HepG2 (cell line): ENCODE data around the gene SFXN5. TPM values are rescaled to one million over a fixed set of nuclear protein-coding genes. Genes with fewer than 3 reads are reported as not detected.

ENCODE experiments used
- AHR ChIP-seq: IDR thresholded peaks from 2 replicates; pipeline ENCODE4 v1.6.1; 2018; ENCODE audit warnings: missing genetic modification reagents, missing compliant biosample characterization
- BCL6 ChIP-seq: IDR thresholded peaks from 2 replicates; pipeline ENCODE4 v1.6.1; 2016; ENCODE audit warnings: missing genetic modification reagents, missing compliant biosample characterization
- GABPA ChIP-seq, 2 experiments: IDR thresholded peaks; 2 replicates each; pipeline ENCODE4 v1.6.1; 2011 to 2016; ENCODE audit warnings: low read depth in 2 of 2, low read length in 1 of 2, missing biosample characterization in 1 of 2, missing genetic modification characterization in 1 of 2
- GABPB1 ChIP-seq: IDR thresholded peaks from 2 replicates; pipeline ENCODE4 v1.6.1; 2016; ENCODE audit warnings: mild to moderate bottlenecking, missing genetic modification reagents, moderate library complexity, missing compliant biosample characterization
- GFI1 ChIP-seq: sonication (generic); formaldehyde crosslinking; IDR thresholded peaks from 2 replicates; pipeline ENCODE4 v1.5.0; 2020; ENCODE audit warnings: missing genetic modification reagents, mild to moderate bottlenecking, borderline replicate concordance
- HNRNPL ChIP-seq: fragments of 200-400 bp; formaldehyde crosslinking; IDR thresholded peaks from 2 replicates; pipeline ENCODE4 v1.6.1; 2017; ENCODE audit warnings: mild to moderate bottlenecking, low read depth, low read length
- MATR3 ChIP-seq: sonication (generic); formaldehyde crosslinking; IDR thresholded peaks from 2 replicates; pipeline ENCODE4 v1.4.0; 2020; ENCODE audit warnings: missing genetic modification reagents
- MED8 ChIP-seq: sonication (generic); formaldehyde crosslinking; IDR thresholded peaks from 2 replicates; pipeline ENCODE4 v1.8.1; 2023; ENCODE audit warnings: mild to moderate bottlenecking, missing genetic modification reagents; ENCODE audit not compliant: insufficient replicate concordance
- ONECUT2 ChIP-seq: sonication (generic); formaldehyde crosslinking; IDR thresholded peaks from 2 replicates; pipeline ENCODE4 v1.4.0; 2020; ENCODE audit warnings: missing genetic modification reagents
- RARA ChIP-seq: IDR thresholded peaks from 2 replicates; pipeline ENCODE4 v1.6.1; 2016; ENCODE audit warnings: missing genetic modification reagents, missing compliant biosample characterization
- RARG ChIP-seq: sonication (generic); formaldehyde crosslinking; IDR thresholded peaks from 2 replicates; pipeline ENCODE4 v1.4.0; 2020; ENCODE audit warnings: low read depth, mild to moderate bottlenecking, missing genetic modification reagents
- RXRA ChIP-seq: sonication (generic); formaldehyde crosslinking; IDR thresholded peaks from 2 replicates; pipeline ENCODE4 v1.5.1; 2020; ENCODE audit warnings: missing genetic modification reagents
- SNAPC2 ChIP-seq: sonication (generic); formaldehyde crosslinking; IDR thresholded peaks from 2 replicates; pipeline ENCODE4 v1.8.1; 2022; ENCODE audit warnings: mild to moderate bottlenecking, missing genetic modification reagents
- ZNF207 ChIP-seq: fragments of 450-650 bp; IDR thresholded peaks from 2 replicates; pipeline ENCODE4 v1.6.1; 2016; ENCODE audit warnings: antibody characterized with exemption, borderline replicate concordance
- ZNF224 ChIP-seq: sonication (generic); formaldehyde crosslinking; IDR thresholded peaks from 2 replicates; pipeline ENCODE4 v1.5.0; 2020; ENCODE audit warnings: mild to moderate bottlenecking, missing genetic modification reagents
- ZNF282 ChIP-seq: fragments of 450-650 bp; IDR thresholded peaks from 2 replicates; pipeline ENCODE4 v1.6.1; 2018; ENCODE audit not compliant: partially characterized antibody
- ZNF317 ChIP-seq: sonication (generic); formaldehyde crosslinking; IDR thresholded peaks from 2 replicates; pipeline ENCODE4 v1.5.0; 2020; ENCODE audit warnings: mild to moderate bottlenecking, missing genetic modification reagents
- ZNF44 ChIP-seq: sonication (generic); formaldehyde crosslinking; IDR thresholded peaks from 2 replicates; pipeline ENCODE4 v1.5.1; 2020; ENCODE audit warnings: mild to moderate bottlenecking, missing genetic modification reagents
- polyA plus RNA-seq, 8 experiments: library from polyadenylated mRNA; depleted of rRNA in 3 of 8; stranded (reverse) in 7 of 8; unstranded in 1 of 8; fragments of >200 nt; fragmentation: Illumina TruSeq in 4 of 8; extraction: Trizol in 4 of 8; gene quantifications; 2 replicates each; pipeline versions ENCODE4 v1.2.1 to v1.2.3, GENCODE V29; 2011 to 2016; ENCODE audit warnings: low read depth in 4 of 8, missing spikeins in 1 of 8, mixed read lengths in 1 of 8; ENCODE audit not compliant: insufficient read depth in 1 of 8
- total RNA-seq, 5 experiments: library from RNA; depleted of rRNA; stranded (reverse); fragments of >200 nt; fragmentation: Illumina TruSeq; extraction: Trizol; gene quantifications; 2 replicates each; pipeline ENCODE4 v1.2.3, GENCODE V29; 2016; ENCODE audit warnings: low read depth in 1 of 5
- TF ChIP-seq, protein P1 (sequence below): sonication (generic); formaldehyde crosslinking; IDR thresholded peaks from 2 replicates; pipeline ENCODE4 v1.4.0; 2020; ENCODE audit warnings: mild to moderate bottlenecking, missing genetic modification reagents
- TF ChIP-seq, protein P2 (sequence below): sonication (generic); formaldehyde crosslinking; IDR thresholded peaks from 2 replicates; pipeline ENCODE4 v1.4.0; 2020; ENCODE audit warnings: missing genetic modification reagents
- TF ChIP-seq, protein P3 (sequence below): IDR thresholded peaks from 2 replicates; pipeline ENCODE4 v1.6.1; 2016; ENCODE audit warnings: low read depth, control low read depth

The SFXN5 gene
- total and polyA plus RNA-seq, 2 of the 13 experiments (the other 11 are each of a cell fraction or from before 2014, with no cell fraction given) = 34.9 to 37.4 TPM

DNA sequence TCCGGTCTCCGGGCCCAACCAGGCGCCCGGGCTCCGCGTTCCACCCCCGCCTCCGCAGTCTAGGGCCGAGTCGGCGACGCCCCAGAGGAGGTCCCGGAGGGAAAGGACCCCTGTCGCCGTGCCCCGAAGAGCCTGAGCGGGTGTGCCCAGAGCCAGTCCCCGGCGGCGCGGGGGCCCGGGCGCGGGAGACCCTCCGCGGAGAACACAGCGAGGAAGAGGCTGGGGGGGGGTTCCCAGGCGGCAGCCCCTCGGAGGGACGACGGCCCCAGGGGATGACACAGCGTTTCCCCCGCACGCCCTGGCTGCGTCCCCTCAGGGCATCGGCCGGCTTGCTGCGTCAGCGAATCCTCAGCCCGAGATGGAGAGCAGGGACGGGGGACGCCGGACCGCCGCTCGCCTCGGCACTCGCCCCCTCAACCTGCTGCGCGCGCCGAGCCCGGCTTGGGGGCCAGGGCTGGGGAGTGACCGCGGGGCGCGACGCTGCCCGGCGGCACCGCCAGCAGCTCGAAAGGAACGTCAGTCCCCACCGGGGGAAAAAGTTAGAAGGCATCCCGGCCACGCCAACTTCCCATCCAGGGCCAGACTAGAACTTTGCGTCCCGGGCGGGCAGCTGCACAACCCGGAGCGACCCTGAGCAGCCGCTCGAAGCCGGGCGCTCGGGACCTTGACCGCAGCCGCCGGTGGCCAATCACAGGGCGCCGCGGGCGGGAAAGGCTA, 711 bp downstream of the SFXN5 start (continued):
- TF ChIP-seq, protein P1, sequence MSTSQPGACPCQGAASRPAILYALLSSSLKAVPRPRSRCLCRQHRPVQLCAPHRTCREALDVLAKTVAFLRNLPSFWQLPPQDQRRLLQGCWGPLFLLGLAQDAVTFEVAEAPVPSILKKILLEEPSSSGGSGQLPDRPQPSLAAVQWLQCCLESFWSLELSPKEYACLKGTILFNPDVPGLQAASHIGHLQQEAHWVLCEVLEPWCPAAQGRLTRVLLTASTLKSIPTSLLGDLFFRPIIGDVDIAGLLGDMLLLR = peak; percentile 21; the same call in 1 of the 2 replicates
- TF ChIP-seq GABPB1 (CRISPR knock-in tag) (no peak), AHR (CRISPR knock-in tag) (no peak), GFI1 (CRISPR knock-in tag) (0 out of 2 replicates have a peak, but pooled peaks have one; percentile 49), ZNF317 (peak; percentile 3; the same call in 1 of the 2 replicates), GABPA (IDR thresholded peaks at IDR 0.05; ENCODE audit: low read depth, low read length) (no peak), GABPA (CRISPR knock-in tag; IDR thresholded peaks at IDR 0.05; ENCODE audit: low read depth) (no peak), RARG (CRISPR knock-in tag) (no peak), MED8 (CRISPR knock-in tag) (peak; percentile 22), ZNF44 (no peak), RARA (CRISPR knock-in tag) (no peak; the same call in 1 of the 2 replicates), ZNF224 (CRISPR knock-in tag) (peak; percentile 89; the same call in 1 of the 2 replicates), ZNF282 (no peak), BCL6 (CRISPR knock-in tag) (0 out of 2 replicates have a peak, but pooled peaks have one; percentile 7), SNAPC2 (CRISPR knock-in tag) (no peak), MATR3 (CRISPR knock-in tag) (no peak), HNRNPL (no peak), ZNF207 (no peak), RXRA (no peak; the same call in 1 of the 2 replicates), ONECUT2 (CRISPR knock-in tag) (no peak)
- TF ChIP-seq, protein P2, sequence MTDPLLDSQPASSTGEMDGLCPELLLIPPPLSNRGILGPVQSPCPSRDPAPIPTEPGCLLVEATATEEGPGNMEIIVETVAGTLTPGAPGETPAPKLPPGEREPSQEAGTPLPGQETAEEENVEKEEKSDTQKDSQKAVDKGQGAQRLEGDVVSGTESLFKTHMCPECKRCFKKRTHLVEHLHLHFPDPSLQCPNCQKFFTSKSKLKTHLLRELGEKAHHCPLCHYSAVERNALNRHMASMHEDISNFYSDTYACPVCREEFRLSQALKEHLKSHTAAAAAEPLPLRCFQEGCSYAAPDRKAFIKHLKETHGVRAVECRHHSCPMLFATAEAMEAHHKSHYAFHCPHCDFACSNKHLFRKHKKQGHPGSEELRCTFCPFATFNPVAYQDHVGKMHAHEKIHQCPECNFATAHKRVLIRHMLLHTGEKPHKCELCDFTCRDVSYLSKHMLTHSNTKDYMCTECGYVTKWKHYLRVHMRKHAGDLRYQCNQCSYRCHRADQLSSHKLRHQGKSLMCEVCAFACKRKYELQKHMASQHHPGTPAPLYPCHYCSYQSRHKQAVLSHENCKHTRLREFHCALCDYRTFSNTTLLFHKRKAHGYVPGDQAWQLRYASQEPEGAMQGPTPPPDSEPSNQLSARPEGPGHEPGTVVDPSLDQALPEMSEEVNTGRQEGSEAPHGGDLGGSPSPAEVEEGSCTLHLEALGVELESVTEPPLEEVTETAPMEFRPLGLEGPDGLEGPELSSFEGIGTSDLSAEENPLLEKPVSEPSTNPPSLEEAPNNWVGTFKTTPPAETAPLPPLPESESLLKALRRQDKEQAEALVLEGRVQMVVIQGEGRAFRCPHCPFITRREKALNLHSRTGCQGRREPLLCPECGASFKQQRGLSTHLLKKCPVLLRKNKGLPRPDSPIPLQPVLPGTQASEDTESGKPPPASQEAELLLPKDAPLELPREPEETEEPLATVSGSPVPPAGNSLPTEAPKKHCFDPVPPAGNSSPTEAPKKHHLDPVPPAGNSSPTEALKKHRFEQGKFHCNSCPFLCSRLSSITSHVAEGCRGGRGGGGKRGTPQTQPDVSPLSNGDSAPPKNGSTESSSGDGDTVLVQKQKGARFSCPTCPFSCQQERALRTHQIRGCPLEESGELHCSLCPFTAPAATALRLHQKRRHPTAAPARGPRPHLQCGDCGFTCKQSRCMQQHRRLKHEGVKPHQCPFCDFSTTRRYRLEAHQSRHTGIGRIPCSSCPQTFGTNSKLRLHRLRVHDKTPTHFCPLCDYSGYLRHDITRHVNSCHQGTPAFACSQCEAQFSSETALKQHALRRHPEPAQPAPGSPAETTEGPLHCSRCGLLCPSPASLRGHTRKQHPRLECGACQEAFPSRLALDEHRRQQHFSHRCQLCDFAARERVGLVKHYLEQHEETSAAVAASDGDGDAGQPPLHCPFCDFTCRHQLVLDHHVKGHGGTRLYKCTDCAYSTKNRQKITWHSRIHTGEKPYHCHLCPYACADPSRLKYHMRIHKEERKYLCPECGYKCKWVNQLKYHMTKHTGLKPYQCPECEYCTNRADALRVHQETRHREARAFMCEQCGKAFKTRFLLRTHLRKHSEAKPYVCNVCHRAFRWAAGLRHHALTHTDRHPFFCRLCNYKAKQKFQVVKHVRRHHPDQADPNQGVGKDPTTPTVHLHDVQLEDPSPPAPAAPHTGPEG (CRISPR knock-in tag) = peak; percentile 95
- TF ChIP-seq, protein P3, sequence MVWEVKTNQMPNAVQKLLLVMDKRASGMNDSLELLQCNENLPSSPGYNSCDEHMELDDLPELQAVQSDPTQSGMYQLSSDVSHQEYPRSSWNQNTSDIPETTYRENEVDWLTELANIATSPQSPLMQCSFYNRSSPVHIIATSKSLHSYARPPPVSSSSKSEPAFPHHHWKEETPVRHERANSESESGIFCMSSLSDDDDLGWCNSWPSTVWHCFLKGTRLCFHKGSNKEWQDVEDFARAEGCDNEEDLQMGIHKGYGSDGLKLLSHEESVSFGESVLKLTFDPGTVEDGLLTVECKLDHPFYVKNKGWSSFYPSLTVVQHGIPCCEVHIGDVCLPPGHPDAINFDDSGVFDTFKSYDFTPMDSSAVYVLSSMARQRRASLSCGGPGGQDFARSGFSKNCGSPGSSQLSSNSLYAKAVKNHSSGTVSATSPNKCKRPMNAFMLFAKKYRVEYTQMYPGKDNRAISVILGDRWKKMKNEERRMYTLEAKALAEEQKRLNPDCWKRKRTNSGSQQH (CRISPR knock-in tag) = 0 out of 2 replicates have a peak, but pooled peaks have one; percentile 30
